Endothelial cell of umbilical vein (primary cell): ENCODE measurements around the gene ZNF285. TPM values are rescaled to one million over a fixed set of nuclear protein-coding genes. Genes with fewer than 3 reads are reported as not detected.

Source experiments
- BruUV-seq: library from RNA; stranded (reverse); fragments of 400-500 nt; replicated peaks from 2 replicates; lab custom pipeline; 2021; lab: Mats Ljungman, UMichigan
- CTCF ChIA-PET: fragments of 300-600, 350-600 bp; sonication (Branson Sonifier 250); formaldehyde crosslinking; loops from one replicate; lab custom pipeline; 2021; ENCODE audit warnings: antibody characterized with exemption, inconsistent platforms; lab: Charles Lee
- POLR2A ChIA-PET: fragments of 300-600, 350-600 bp; sonication (Branson Sonifier 250); formaldehyde crosslinking; loops from one replicate; lab custom pipeline; 2021; ENCODE audit warnings: antibody characterized with exemption, inconsistent platforms; lab: Charles Lee
- DNase-seq: peaks from one replicate; pipeline ENCODE4 v3.0.0-alpha.2; 2011; ENCODE audit warnings: low read depth, low spot score
- FAIRE-seq: peaks from 2 replicates; lab custom pipeline; 2011; peaks lifted over from hg19 to GRCh38; lab: Jason Lieb, UNC
- H2AFZ ChIP-seq: 2 replicates; pipeline ENCODE4 v1.6.0; 2012; ENCODE audit warnings: low read depth, low read length, control low read depth, inconsistent platforms
- H3K27ac ChIP-seq: 2 replicates; pipeline ENCODE4 v1.5.1; 2011; ENCODE audit warnings: low read depth, mild to moderate bottlenecking, control low read depth, low read length, moderate library complexity; ENCODE audit not compliant: insufficient read depth
- H3K27me3 ChIP-seq, 2 experiments: 2 replicates each; pipeline versions ENCODE4 v1.6.0 to v1.6.1; 2011; ENCODE audit warnings: low read length in 2 of 2, mixed read lengths in 1 of 2; ENCODE audit not compliant: control insufficient read depth in 2 of 2, insufficient read depth in 2 of 2
- H3K36me3 ChIP-seq, 2 experiments: 2 replicates in 1 of 2; 3 replicates in 1 of 2; pipeline ENCODE4 v1.5.1; 2011; ENCODE audit warnings: low read length in 2 of 2, mild to moderate bottlenecking in 1 of 2, moderate library complexity in 1 of 2; ENCODE audit not compliant: control insufficient read depth in 2 of 2, insufficient read depth in 2 of 2; ENCODE audit errors: extremely low read depth in 1 of 2
- H3K4me1 ChIP-seq: 3 replicates; pipeline ENCODE4 v1.5.1; 2011; ENCODE audit warnings: mild to moderate bottlenecking, low read length; ENCODE audit not compliant: control insufficient read depth, insufficient read depth; ENCODE audit errors: extremely low read depth
- H3K4me2 ChIP-seq: 2 replicates; pipeline ENCODE4 v1.6.1; 2011; ENCODE audit warnings: low read length, control low read depth, mixed read lengths; ENCODE audit not compliant: insufficient read depth
- H3K4me3 ChIP-seq, 3 experiments: fragments of 200-600 bp in 1 of 3; sonication (generic), shearing (Covaris generic) in 1 of 3; replicated peaks in 1 of 3; 2 replicates each; pipeline ENCODE4 v1.5.1; 2011 to 2016; ENCODE audit warnings: control low read depth in 3 of 3, low read length in 3 of 3, mild to moderate bottlenecking in 2 of 3, inconsistent platforms in 1 of 3, low read depth in 1 of 3, moderate library complexity in 1 of 3; ENCODE audit not compliant: insufficient read depth in 1 of 3
- H3K79me2 ChIP-seq: 2 replicates; pipeline ENCODE4 v1.6.0; 2012; ENCODE audit warnings: low read length, inconsistent platforms; ENCODE audit not compliant: control insufficient read depth, insufficient read depth
- H3K9ac ChIP-seq: replicated peaks from 2 replicates; pipeline ENCODE3; 2011; ENCODE audit warnings: low read length, control low read depth; ENCODE audit not compliant: insufficient read depth; ENCODE audit errors: extremely low read depth
- H3K9me1 ChIP-seq: replicated peaks from 3 replicates; pipeline ENCODE4 v1.6.0; 2011; ENCODE audit warnings: mild to moderate bottlenecking, low read length; ENCODE audit not compliant: control insufficient read depth, insufficient read depth; ENCODE audit errors: extremely low read depth
- H3K9me3 ChIP-seq: replicated peaks from 2 replicates; pipeline ENCODE4 v1.5.1; 2012; ENCODE audit warnings: low read length, inconsistent platforms; ENCODE audit not compliant: control insufficient read depth, insufficient read depth
- H4K20me1 ChIP-seq: replicated peaks from 2 replicates; pipeline ENCODE3; 2011; ENCODE audit warnings: mild to moderate bottlenecking, low read length; ENCODE audit not compliant: control insufficient read depth, insufficient read depth; ENCODE audit errors: extremely low read depth
- CTCF ChIP-seq, 2 donors: IDR thresholded peaks; 1 replicate in 1 of 2; 2 replicates in 1 of 2; pipeline ENCODE4 v1.5.1; 2011; ENCODE audit warnings: low read length in 2 of 2, mild to moderate bottlenecking in 2 of 2, moderate library complexity in 2 of 2, control low read depth in 1 of 2, inconsistent platforms in 1 of 2, low read depth in 1 of 2; ENCODE audit not compliant: insufficient read depth in 1 of 2; ENCODE audit errors: extremely low read depth in 1 of 2
- EZH2 ChIP-seq: IDR thresholded peaks from 2 replicates; pipeline ENCODE4 v1.6.1; 2012; ENCODE audit warnings: borderline replicate concordance, low read depth, mild to moderate bottlenecking, moderate library complexity, low read length, inconsistent platforms; ENCODE audit not compliant: severe bottlenecking
- FOS ChIP-seq: IDR thresholded peaks from 2 replicates; pipeline ENCODE4 v1.6.1; 2011; ENCODE audit warnings: mild to moderate bottlenecking, low read length, moderate library complexity, borderline replicate concordance; ENCODE audit not compliant: insufficient read depth
- GATA2 ChIP-seq: IDR thresholded peaks from 2 replicates; pipeline ENCODE4 v1.7.0; 2011; ENCODE audit warnings: low read depth, mild to moderate bottlenecking, moderate library complexity, mixed read lengths, low read length; ENCODE audit not compliant: insufficient read length, insufficient read depth
- JUN ChIP-seq: IDR thresholded peaks from 2 replicates; pipeline ENCODE4 v1.6.1; 2011; ENCODE audit warnings: borderline replicate concordance, low read depth; ENCODE audit not compliant: insufficient read length, insufficient read depth
- MAX ChIP-seq: IDR thresholded peaks from 2 replicates; pipeline ENCODE4 v1.6.1; 2011; ENCODE audit not compliant: insufficient read depth, insufficient read length
- MYC ChIP-seq: IDR thresholded peaks from one replicate; pipeline ENCODE4 v1.6.1; 2011; ENCODE audit warnings: mild to moderate bottlenecking, low read depth, low read length
- POLR2A ChIP-seq: IDR thresholded peaks from 2 replicates; pipeline ENCODE4 v1.6.1; 2012; ENCODE audit warnings: low read depth, mild to moderate bottlenecking, control low read depth, low read length
- POLR2AphosphoS5 ChIP-seq: IDR thresholded peaks from 2 replicates; pipeline ENCODE4 v1.6.1; 2012; ENCODE audit warnings: low read depth, mild to moderate bottlenecking, control low read depth, low read length, moderate library complexity; ENCODE audit not compliant: insufficient read depth
- dilution Hi-C: fragments of 300-500 bp; cut with MboI; formaldehyde crosslinking; loops from one replicate; pipeline ENCODE4 v1.15.0; 2019; ENCODE audit warnings: low sequenced_read_pairs; ENCODE audit not compliant: extremely low pct_ligation_motif_present
- intact Hi-C: fragments of 100-400 bp; cut with micrococcal nuclease; formaldehyde crosslinking; loops from one replicate; pipeline ENCODE4 v1.10.0; 2022
- polyA plus RNA-seq, 4 experiments: library from polyadenylated mRNA; depleted of rRNA in 3 of 4; stranded (reverse) in 3 of 4; unstranded in 1 of 4; fragments of >200 nt; gene quantifications; 2 replicates each; pipeline versions ENCODE4 v1.2.1 to v1.2.3, GENCODE V29; 2011 to 2012; ENCODE audit warnings: missing spikeins in 1 of 4
- total RNA-seq: library from RNA; stranded (reverse); gene quantifications from 2 replicates; pipeline ENCODE4 v1.2.3, GENCODE V29; 2021

ZNF285 gene
- total and polyA plus RNA-seq, 2 donors (not counting 3 experiments of a cell fraction or from before 2014, with no cell fraction given), result 0.90 to 4.6 TPM

- CTCF ChIA-PET, result no interaction called here
These were observed 46.7 kb upstream of the ZNF285 start, which contains the start of gene ZNF229 for GRCh38 chr19:44447916-44448674. Gene ZNF229, minus strand, starts transcription at chr19:44448472. Its CDS starts 5,625 bp downstream, at chr19:44442847.

GRCh38 chr19:44438441-44438840 lies 37.0 kb upstream of the ZNF285 start:
- CTCF ChIA-PET, result no interaction called here
- BruUV-seq, result no TSS peak
- intact Hi-C loops, result no loop called here

More at GRCh38 chr19:44447916-44448674, 46.7 kb upstream of the ZNF285 start, which contains the start of gene ZNF229:
- BruUV-seq, result TSS peak; percentile 38
- peak within 1 kb of the TSS; percentile 73 for H3K4me2 ChIP-seq
- TF ChIP-seq FOS (peak; percentile 9), POLR2AphosphoS5 (peak; percentile 21), MYC (peak; percentile 34), JUN (no peak)
- peak; percentile 90 for DNase-seq
- FAIRE-seq, result peak; percentile 93
- no peaks in the 10 kb centered on the region for H3K9me3 ChIP-seq
- H3K79me2 ChIP-seq, result no peaks in the 10 kb centered on the region
- H3K27ac ChIP-seq, result no peak within 1 kb of the TSS
- peaks cover 6% of the 10 kb centered on the region for H3K4me1 ChIP-seq
- peaks cover 0 to 2% of the 10 kb centered on the region in 2 experiments for H3K36me3 ChIP-seq
- no peaks in the 10 kb centered on the region for H4K20me1 ChIP-seq
- intact Hi-C loops (loop anchor here (1.0 kb wide), 3 partner anchors 52 to 241 kb away; partner anchors contain the start of genes ZNF112 and ZNF180), dilution Hi-C loops (no loop called here)
- H2AFZ ChIP-seq, result peak within 1 kb of the TSS; percentile 90
- H3K9ac ChIP-seq, result peak within 1 kb of the TSS; percentile 41
- H3K27me3 ChIP-seq, result no peaks in the 10 kb centered on the region
- H3K9me1 ChIP-seq, result no peaks in the 10 kb centered on the region
- H3K4me3 ChIP-seq, result peak within 1 kb of the TSS; percentile 18 to 56 (median 49)
- POLR2A ChIA-PET, result no interaction called here

More at GRCh38 chr19:44438441-44438840, 37.0 kb upstream of the ZNF285 start:
- H4K20me1 ChIP-seq, result no peaks in the 10 kb centered on the region
- dilution Hi-C loops, result no loop called here
- no peaks in the 10 kb centered on the region for H3K9me3 ChIP-seq
- no peaks in the 10 kb centered on the region for H3K79me2 ChIP-seq
- DNase-seq (no peak), FAIRE-seq (no peak)
- H3K27ac ChIP-seq, result no peak overlapping the region
- H3K4me2 ChIP-seq, result no peak overlapping the region
- no peak overlapping the region for H2AFZ ChIP-seq
- H3K27me3 ChIP-seq, result no peaks in the 10 kb centered on the region
- no peak for TF ChIP-seq POLR2A
- no peak for TF ChIP-seq GATA2
- TF ChIP-seq POLR2AphosphoS5, result no peak
- no peak for TF ChIP-seq EZH2
- no peak for TF ChIP-seq CTCF (IDR thresholded peaks at IDR 0.05; ENCODE audit: extremely low read depth in 1 of 2, insufficient read depth in 1 of 2, low read depth in 1 of 2, low read length in 2 of 2)
- TF ChIP-seq MYC, result no peak
- TF ChIP-seq FOS, result no peak
- TF ChIP-seq JUN, result no peak
- no peak for TF ChIP-seq MAX
- no peaks in the 10 kb centered on the region for H3K9me1 ChIP-seq
- H3K9ac ChIP-seq, result no peak overlapping the region
- H3K4me1 ChIP-seq, result no peaks in the 10 kb centered on the region
- H3K4me3 ChIP-seq, result no peak overlapping the region
- POLR2A ChIA-PET, result no interaction called here
- peaks cover 0 to 2% of the 10 kb centered on the region in 2 experiments for H3K36me3 ChIP-seq
